CD4-positive, alpha-beta T cell treated with Interleukin-17A for 1 hour (primary cell): ENCODE results near the gene JARID2.

Experiments
- DNase-seq: peaks from one replicate; pipeline ENCODE4 v3.0.0-alpha.2; 2020

JARID2 gene

DNA sequence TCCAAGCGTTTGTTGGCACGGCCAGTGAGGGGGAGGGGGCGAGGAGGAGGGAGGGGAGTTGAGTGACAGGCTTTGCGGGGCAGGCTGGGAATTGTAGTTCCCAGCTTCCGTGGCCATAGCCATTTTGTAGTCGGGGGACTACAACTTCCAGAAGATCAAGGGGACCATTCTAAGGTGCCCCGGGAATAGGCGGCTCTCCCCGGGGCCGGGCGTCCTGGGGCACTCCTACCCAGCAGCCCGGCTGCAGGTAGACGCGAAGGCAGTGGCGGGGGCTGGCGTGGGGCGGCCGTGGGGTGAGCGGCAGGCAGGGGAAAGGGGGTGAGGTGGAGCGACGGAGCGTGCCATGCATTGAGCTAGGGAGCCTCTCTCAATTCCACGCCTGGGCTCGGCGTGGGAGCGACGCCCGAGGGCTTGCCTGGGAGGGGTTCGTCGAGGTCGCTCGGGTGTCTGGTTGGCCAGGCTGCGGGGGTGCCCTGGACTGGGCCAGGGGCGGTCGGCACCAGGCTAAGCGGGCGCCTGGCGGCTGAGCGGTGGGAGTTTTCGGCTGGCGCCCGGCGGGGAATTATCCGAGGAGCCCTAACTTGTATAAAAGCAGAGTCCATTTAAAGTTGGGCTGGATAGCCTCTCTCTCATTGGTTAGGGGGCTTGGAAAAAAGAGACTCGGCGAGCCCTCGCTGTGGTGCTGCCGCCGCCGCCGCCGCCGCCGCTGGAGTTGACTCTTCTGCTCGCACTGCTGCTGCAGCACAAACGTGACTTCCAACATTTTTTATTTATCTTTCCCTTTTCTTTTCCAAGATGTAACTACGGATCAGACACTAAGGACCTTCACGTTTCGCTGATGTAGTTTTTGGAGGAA lies at the start of gene JARID2:
TSS of gene JARID2 (plus strand) at position 709 of the 856 bp plus-strand sequence. CDS start 471 bp downstream, outside the sequence.
- peak; percentile 96 for DNase-seq

DNA sequence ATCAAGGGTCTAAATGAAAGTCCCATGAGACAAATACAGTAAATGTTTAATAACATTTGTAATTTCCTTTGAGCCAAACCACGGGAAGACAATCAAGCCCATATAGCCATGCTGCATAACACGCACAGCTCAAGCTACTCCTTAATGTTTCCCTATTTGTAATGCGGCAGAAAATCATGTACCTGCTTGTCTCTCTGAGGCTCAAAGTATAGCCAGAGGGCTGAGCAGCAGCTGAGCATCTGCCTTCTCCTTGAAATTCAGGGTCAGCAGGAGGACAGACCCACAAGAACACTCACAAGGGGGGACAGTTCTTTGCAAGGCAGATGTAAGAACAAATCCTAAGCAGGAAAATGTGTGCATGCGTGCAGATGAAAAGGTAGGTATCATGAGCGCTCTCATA lies 45.8 kb upstream of the JARID2 start:
- no peak for DNase-seq

DNA sequence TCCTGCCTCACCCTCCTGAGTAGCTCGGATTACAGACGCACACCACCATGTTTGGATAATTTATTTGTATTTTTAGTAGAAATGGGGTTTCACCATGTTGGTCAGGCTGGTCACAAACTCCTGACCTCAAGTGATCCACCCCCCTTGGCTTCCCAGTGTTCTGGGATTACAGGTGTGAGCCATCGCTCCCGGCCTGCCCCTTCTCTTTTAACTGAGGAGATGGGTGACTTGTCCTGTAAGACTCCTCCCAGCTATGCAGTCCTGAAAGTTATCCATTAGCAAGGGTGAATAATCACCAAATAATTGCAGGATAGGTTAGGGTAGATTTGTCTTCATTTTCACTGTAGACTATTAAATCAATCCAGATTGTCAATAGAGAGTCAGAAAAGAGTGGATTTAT lies 40.5 kb upstream of the JARID2 start:
- no peak for DNase-seq

DNA sequence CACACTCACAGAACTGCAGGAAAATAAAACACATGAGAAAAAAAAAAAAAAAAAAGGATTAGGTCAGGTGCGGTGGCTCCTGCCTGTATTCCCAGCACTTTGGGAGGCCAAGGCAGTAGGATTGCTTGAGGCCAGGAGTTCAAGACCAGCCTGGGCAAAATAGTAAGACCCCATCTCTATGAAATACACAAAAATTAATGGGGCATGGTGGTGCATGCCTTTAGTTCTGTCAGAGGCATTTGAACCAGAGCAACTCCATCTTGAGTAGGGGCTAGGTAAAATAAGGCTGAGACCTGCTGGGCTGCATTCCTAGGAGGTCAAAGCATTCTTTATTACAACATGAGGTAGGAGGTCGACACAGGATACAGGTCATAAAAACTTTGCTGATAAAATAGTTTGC lies 39.0 kb upstream of the JARID2 start:
- DNase-seq, result no peak

DNA sequence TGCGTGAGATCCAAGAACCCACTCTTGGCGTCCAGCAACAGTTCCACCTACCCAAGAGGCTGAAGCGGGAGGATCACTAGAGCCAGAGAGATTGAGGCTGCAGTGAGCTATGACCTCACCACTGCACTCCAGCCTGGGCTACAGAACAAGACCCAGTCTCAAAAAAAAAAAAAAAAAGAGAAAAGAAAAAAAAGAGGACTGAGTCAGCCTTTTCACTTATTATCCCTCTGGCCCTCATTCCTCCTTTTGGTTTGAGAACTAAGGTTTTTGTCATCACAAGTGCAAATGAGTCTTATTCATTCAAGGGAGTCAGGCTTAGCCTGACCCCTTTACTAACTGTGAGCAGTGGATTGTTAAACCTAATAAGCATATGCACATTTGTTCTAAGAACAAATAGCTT lies 37.9 kb upstream of the JARID2 start:
- DNase-seq, result no peak

DNA sequence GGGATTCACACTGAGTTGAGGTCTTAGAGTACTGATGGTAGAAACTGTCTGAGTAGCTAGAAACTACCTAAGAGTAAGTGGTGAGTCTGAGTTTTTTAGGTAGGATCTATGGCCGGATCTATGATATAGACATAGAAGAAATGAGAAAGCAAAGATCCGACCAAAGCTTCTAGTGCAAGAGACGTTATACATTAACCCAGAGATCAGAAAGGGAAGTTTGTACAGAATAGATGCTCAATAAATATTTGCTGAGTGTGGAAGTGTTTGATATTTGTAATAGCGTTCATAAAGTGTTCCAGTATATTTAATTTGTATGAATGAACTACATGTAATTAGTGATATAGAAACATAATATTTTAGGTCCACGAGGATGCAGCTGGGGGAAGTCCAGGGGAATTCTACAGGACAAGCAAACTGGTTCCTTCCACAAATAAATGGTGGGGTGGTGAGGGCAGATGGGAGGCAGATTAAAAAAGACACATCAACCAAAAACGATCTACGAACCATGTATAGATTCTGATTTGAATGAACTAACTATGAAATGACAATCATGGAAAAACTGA lies 31.9 kb upstream of the JARID2 start:
- DNase-seq, result no peak

DNA sequence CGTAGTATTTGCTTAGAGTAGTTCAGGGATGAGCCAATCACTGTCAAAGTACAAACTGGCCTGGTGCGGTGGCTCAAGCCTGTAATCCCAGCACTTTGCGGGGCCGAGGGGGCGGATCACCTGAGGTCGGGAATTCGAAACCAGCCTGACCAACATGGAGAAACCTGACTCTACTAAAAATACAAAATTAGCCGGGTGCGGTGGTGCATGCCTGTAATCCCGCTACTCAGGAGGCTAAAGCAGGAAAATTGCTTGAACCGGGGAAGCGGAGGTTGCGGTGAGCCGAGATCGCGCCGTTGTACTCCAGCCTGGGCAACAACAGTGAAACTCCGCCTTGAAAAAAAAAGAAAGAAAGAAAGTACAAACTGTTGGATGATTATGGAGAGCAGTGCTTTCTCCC lies 27.5 kb upstream of the JARID2 start:
- no peak for DNase-seq

DNA sequence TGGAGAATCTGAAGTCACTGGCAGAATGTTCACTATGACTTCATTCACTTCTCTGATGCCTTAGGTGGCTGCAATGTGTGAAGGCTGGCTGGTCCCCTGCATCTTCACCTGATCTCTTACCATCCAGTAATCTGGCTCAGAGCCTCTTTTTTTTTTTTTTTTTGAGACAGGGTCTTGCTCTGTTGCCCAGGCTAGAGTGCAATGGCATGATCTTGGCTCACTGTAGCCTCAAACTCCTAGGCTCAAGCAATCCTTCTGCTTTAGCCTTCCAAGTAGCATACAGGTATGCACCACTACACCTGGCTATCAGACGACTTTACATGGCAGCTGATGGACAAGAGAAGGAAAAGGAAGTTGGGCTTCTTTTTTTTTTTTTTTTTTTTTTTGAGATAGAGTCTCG lies 25.8 kb upstream of the JARID2 start:
- no peak for DNase-seq

DNA sequence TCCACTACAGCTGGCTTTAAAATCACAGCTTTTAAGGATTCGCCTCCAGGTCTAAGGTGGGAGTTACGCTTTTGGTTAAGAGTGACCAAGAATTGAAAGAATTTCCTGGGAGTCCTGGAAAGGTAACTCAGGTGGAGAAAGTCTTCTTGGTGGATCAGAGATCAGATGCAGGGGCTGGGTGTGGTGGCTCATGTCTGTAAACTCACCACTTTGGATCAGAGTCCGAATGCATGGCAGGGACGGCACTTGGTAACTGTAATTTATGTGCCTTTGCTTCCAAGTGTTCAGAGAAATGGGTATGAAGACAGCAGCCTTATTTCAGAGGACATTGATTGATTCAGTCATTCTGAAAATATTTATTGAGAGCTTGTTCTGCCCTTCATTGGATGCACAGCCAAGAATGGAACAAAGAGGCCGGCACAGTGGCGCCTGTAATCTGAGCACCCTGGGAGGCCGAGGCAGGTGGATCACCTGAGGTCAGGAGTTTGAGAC lies 18.0 kb upstream of the JARID2 start:
- no peak for DNase-seq

DNA sequence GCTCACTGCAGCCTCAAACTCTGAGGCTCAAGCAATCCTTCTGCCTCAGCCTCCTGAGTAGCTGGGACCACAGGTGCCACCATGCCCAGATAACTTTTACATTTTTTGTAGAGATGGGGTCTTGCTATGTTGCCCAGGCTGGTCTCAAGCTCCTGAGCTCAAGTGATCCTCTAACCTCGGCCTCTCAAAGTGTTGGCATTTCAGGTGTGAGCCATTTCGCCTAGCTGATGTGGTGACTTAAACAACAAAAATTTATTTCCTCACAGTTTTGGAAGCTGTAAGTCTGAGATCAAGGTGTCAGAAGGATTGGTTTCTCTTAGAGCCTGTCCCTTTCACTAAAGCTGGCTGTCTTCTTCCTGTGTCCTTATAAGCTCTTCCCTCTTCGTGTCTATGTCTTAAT lies 15.0 kb upstream of the JARID2 start:
- DNase-seq, result no peak

DNA sequence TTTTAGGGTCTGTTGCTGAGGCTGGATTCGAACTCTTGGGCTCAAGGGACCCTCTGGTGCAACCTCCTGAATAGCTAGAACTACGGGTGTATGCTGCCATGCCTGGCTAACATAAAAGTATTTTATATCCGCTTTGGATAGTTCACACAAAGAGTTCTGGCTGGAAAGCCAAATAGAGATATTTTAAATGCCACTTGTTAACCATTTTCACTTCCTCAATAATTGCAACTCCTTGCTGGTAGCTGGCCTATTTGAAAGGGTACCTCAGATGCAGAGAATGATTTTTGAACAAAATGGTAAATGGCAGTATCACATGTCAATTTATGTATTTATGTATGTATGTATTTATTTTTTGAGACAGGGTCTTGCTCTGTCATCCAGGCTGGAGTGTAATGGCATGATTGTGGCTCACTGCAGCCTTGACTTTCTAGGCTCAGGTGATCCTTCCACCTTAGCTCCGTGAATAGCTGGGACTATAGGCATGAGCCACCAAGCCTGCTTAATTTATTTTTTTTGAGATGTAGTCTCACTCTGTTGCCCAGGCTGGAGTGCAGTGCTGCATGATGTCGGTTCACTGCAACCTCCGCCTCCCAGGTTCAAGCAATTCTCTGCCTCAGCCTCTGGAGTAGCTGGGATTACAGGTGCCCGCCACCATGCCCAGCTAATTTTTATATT lies 12.9 kb upstream of the JARID2 start:
- no peak for DNase-seq

DNA sequence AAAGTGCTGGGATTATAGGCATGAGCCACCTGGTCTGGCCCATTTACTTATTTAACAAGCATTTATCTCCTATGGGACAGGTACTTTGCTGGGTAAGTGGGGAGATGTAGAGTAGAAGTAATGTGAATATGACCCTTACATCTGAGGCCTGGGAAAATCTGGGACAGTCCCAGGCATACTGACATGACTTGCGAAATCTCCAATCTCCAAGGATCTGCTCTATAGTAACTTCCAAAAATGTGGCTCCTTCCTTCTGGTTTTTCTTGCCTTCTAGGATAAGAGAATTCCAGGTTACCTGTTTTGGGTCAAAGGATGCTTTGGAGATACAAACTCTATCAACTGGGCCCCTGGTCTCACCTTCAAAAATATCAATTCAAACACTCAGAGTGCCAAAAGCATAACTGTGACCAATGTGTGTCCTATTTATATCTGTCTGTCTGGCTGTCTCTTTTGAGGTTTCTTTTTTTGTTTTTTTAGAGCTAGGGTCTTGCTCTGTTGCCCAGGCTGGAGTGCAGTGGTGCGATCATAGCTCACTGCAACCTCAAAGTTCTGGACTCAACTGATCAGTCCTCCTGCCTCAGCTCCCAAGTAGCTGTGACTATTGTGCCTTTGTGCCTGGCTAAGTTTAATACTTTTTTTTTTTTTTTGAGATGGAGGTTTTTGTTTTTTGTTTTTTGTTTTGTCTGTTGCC lies 11.7 kb upstream of the JARID2 start:
- DNase-seq, result no peak

DNA sequence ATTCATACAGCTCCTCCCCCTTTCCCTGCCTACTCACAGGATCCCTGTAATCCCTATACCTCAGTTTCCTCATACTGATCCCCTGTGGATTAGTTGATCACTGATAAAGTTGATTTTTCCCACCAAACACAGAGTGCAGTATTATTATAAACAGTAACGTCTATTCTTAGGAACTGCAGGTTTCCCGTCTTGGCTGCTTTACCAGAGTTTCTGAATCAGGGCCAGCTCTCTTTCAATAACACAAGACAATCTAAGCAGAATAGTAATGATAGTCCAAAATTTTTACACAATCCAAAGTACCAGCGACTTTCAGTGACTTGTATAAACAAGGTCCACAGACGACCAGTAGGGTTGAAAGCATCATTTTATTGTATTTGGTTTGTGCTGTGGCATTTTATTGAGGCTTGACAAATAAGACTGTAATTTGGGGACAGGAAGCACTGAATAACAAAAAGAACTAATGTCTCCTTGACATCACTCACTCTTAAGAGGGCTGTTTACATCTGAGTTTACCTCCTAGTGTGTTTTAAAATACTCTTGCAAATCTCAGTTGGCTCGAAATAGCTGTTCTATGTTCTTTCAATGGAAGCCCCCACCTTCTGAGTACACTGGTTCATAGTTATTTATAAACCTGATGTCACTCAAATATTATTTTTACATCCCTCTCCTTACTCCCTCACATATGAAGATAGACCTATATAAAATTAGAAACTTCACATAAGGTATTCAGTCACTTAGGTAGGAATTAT lies 6.1 kb upstream of the JARID2 start:
- no peak for DNase-seq

DNA sequence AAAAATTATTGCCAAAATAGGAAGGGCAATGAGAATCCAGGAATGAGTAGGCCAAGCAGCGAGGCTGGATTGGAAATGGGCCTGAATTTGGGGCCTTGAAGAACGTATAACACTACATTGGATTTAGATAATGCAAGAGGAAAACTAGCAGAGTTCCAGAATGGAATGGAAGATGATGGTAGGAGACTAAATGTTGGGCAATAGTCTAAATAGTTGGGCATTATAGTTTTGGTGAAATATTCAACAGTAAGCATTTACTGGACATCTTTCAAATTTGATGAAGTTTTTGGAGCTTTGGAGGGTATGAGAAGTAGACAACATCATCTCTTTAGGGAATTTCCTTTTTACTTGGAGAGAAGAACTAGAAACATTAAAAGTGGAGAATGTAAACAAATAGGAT lies 3.4 kb upstream of the JARID2 start:
- no peak for DNase-seq

DNA sequence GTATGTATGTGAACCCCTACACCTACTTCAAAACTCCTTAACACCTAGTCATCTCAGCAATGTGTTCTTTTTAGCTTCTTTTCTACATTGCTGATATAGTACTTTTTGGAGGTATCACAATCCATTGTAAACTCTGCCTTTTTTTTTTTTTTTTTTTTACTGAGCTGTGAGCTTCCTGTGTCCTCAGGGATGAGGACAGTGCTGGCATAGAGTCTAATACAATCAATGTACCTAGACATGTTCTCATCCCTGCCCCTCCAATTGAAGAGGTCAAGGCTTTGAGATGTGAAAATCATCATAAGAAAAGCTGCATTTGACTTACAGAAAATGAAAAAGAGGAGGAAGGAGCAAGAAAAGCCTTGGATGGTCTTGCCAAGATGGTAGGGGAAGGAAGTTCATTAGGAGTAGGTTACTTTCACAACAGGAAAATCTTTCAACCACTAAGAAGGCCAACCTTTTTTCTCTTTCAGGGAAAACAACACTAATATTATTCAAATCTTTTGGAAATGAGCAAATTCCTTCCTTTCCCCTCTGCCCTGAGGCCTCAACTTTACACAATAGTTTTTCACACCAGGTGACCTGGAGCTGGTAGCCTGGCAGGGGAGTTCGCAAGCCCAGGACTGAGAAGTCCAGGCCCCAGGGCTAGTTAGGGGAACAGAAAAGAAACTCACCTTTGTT lies 2.8 kb upstream of the JARID2 start:
- no peak for DNase-seq

DNA sequence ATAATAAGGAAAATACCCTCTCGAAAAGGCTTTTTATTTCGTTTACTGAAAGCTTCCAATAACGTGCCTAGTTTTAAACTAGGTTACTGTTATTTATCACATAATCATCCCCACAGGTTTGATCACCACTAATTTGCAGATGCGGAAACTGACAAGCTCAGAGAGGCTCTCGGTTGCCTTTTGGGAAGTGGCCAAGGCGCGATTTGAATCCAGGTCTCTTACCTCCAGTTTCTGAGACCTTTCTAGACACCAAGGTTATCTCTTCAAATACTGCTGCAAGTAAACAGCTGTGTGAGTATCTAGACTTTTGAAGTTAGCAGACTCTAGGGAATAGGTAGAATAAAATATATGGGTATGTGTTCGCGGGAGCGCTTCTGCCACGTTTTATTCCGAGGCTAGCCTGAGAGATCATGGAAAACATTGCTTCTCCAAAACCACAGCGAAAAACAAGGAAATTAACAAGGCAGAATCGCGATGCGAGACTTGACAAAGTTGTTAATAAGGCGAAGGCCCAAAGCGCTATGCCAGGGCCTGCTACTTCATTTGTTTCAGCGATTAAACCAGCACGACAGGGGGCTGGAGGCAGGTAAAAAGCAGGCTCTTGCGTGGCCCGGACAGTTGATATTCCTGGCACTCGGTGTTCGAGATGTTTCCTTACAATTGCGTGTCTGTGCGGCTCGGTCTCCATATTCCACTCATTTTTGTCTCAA lies 1.8 kb upstream of the JARID2 start:
- DNase-seq, result no peak

DNA sequence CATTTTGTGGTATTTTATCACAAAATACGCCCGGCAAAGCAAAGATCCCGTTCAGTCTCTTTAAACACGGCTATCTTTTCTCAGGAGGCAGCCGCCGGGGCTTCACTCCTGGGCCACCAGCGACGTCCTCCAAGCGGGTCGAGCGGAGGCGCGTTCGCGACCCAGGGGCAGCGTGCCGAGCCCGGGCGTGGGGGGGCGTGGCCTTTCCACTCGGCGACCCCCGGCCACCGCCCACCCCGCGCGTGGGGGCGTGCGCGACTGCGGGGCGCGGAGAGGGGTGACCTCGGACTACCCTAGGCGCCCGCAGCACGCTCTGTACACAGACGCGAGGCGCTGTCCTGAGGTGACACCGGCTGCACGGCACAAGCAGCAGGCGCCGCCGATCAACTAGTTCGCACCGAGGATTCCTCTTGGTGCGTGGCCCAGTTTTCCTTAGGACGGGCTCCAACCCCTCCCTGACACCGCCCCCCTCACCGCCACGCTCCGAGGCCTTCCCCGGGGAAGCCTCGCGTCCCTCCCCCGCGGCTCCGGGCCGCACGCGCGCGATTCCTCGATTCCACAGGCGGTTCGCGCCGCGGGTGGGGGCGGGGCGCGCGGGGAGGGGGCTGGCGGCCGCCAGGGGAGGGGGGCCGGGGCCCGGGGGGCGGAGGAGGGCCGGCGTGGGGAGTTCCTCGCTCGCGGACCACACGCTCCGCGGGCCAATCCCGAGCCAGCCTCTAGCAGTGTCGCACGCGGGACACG lies 1.1 kb upstream of the JARID2 start:
- peak; percentile 68 for DNase-seq

DNA sequence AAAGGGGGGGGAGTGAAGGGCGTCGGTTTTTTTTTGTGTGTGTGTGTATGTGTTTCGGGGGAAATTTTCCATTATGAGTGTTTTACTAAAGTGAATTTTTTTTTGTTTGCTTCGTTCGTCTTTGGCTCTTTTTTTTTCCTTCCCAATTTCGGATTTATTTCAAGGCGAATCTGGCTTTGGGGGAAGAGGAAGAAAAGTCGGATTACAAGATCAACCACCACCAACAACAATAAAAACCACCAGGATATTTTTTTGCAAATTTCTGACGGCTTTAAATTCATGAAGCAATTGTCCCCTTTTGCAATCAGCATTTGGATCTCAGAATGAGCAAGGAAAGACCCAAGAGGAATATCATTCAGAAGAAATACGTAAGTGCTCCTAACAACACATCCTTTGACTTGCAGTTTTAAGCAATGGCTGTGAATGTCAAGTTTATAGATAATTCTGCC lies 372 bp downstream of the JARID2 start:
- DNase-seq, result no peak

DNA sequence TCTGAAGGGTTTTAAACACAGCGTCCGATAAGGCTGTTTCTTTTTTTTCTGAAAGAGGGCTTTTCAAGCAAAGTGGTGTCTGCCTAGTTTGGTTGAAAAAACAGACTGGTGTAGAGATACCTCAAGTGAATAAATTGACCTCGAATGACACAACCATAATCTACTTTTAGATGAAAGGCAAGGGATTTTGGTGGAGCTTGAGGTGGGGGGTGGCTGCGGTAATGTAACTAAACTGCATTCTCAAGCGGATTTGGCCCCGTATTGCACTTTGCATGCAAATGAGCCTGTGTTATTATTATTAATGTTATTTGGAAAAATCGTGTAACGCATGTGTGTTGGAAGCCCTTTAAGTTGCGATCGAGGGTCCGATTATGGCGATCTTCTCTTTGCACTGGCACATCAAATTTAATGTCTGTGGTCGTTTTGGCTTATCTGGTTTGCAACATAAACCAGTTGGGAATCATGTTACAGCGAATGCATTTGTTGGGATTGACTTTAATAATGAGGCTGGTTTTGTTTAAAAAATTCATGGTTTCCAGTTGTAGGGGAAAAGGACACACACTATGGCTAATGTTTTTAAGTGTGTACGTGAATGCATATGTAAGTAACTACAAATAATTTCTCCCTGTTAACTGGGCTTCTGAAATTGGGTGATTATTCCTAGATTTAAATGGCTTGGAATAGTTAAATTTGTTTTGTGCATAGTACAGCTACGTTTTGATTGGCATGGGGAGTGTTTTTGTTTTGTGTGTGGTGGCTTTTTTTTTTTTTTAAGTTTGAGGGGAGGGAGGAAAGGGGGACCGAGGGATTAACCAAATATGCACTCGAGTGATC lies 1.0 kb downstream of the JARID2 start:
- DNase-seq, result peak; percentile 49
